HEK293T (cell line): ENCODE data around the gene GPR15.

ENCODE experiments used
- CTCF ChIA-PET: fragments of 350-600 bp; formaldehyde crosslinking; extraction: SDS; loops from one replicate; lab custom pipeline; 2021; ENCODE audit warnings: antibody characterized with exemption, inconsistent platforms; lab: Yijun Ruan, JAX
- POLR2A ChIA-PET: fragments of 350-600 bp; formaldehyde crosslinking; extraction: SDS; loops from one replicate; lab custom pipeline; 2020; ENCODE audit warnings: antibody characterized with exemption, inconsistent platforms; lab: Yijun Ruan, JAX
- DNase-seq: peaks from one replicate; pipeline ENCODE4 v3.0.0; 2012; ENCODE audit warnings: mixed read lengths; ENCODE audit errors: extremely low spot score
- ARNT ChIP-seq: fragments of 450-650 bp; IDR thresholded peaks from 2 replicates; pipeline ENCODE4 v1.6.1; 2017; ENCODE audit warnings: mild to moderate bottlenecking
- BHLHE40 ChIP-seq: fragments of 450-650 bp; IDR thresholded peaks from 2 replicates; pipeline ENCODE4 v1.6.1; 2016; ENCODE audit warnings: mild to moderate bottlenecking, moderate library complexity, borderline replicate concordance
- CTBP1 ChIP-seq: fragments of 450-650 bp; IDR thresholded peaks from 2 replicates; pipeline ENCODE4 v1.6.1; 2016; ENCODE audit warnings: borderline replicate concordance
- ELF4 ChIP-seq: fragments of 450-650 bp; IDR thresholded peaks from 2 replicates; pipeline ENCODE4 v1.6.1; 2017; ENCODE audit warnings: antibody characterized with exemption
- FOXA1 ChIP-seq: fragments of 450-650 bp; IDR thresholded peaks from 2 replicates; pipeline ENCODE4 v1.6.1; 2016; ENCODE audit warnings: mild to moderate bottlenecking
- FOXK2 ChIP-seq: fragments of 450-650 bp; IDR thresholded peaks from 2 replicates; pipeline ENCODE4 v1.6.1; 2016; ENCODE audit warnings: mild to moderate bottlenecking
- FOXM1 ChIP-seq: fragments of 450-650 bp; IDR thresholded peaks from 2 replicates; pipeline ENCODE4 v1.6.1; 2017; ENCODE audit warnings: mild to moderate bottlenecking, borderline replicate concordance
- HDGF ChIP-seq: fragments of 450-650 bp; IDR thresholded peaks from 2 replicates; pipeline ENCODE4 v1.6.1; 2017; ENCODE audit warnings: antibody characterized with exemption, borderline replicate concordance
- L3MBTL2 ChIP-seq: fragments of 450-650 bp; conservative IDR thresholded peaks from 2 replicates; pipeline ENCODE4 v1.6.1; 2016; ENCODE audit warnings: mild to moderate bottlenecking
- LEF1 ChIP-seq: fragments of 450-650 bp; IDR thresholded peaks from 2 replicates; pipeline ENCODE4 v1.6.1; 2017; ENCODE audit warnings: mild to moderate bottlenecking, borderline replicate concordance
- NFRKB ChIP-seq: fragments of 450-650 bp; IDR thresholded peaks from 2 replicates; pipeline ENCODE4 v1.6.1; 2016; ENCODE audit warnings: mild to moderate bottlenecking, moderate library complexity
- SP1 ChIP-seq: fragments of 450-650 bp; IDR thresholded peaks from 2 replicates; pipeline ENCODE4 v1.6.1; 2017
- SUZ12 ChIP-seq: fragments of 450-650 bp; IDR thresholded peaks from 2 replicates; pipeline ENCODE4 v1.6.1; 2016; ENCODE audit warnings: mild to moderate bottlenecking
- TARDBP ChIP-seq: fragments of 450-650 bp; IDR thresholded peaks from 2 replicates; pipeline ENCODE4 v1.6.1; 2016
- ZNF384 ChIP-seq: fragments of 450-650 bp; IDR thresholded peaks from 2 replicates; pipeline ENCODE4 v1.6.1; 2016
- TF ChIP-seq, protein P1 (sequence below): fragments of 450-650 bp; IDR thresholded peaks from 2 replicates; pipeline ENCODE4 v1.6.1; 2016

GPR15 gene

DNA sequence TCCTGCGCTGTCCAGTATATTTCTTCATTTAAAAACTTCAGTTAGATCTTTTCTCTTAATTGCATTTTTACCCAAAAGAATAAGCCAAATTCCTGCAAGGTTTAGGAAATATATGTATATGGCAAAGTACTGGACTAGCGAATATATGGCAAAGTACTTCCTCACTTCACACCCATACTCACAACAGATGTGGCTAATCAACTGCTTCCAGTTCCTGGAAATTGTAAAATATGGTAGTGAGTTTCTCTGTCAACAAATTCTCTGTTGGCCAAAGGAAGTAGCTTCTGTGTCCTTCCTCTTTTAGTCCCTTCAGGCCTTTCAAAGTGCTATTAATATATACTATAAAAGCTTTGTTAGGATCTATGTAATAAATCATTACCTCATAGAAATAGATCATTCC is 22.0 kb downstream of the GPR15 start:
- no peak for DNase-seq
- TF ChIP-seq FOXA1 (no peak), HDGF (no peak), FOXM1 (no peak), NFRKB (no peak), SP1 (no peak), ELF4 (no peak), BHLHE40 (no peak), L3MBTL2 (no peak), TARDBP (no peak), ARNT (no peak)
- TF ChIP-seq, protein P1, sequence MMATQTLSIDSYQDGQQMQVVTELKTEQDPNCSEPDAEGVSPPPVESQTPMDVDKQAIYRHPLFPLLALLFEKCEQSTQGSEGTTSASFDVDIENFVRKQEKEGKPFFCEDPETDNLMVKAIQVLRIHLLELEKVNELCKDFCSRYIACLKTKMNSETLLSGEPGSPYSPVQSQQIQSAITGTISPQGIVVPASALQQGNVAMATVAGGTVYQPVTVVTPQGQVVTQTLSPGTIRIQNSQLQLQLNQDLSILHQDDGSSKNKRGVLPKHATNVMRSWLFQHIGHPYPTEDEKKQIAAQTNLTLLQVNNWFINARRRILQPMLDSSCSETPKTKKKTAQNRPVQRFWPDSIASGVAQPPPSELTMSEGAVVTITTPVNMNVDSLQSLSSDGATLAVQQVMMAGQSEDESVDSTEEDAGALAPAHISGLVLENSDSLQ = no peak
- ChIA-PET CTCF (no interaction called here), POLR2A (interaction anchor here (1.1 kb wide), 1 partner anchor 1739 kb away, joined by 4 read pairs; the partner anchor contains the start of gene EPHA6)

DNA sequence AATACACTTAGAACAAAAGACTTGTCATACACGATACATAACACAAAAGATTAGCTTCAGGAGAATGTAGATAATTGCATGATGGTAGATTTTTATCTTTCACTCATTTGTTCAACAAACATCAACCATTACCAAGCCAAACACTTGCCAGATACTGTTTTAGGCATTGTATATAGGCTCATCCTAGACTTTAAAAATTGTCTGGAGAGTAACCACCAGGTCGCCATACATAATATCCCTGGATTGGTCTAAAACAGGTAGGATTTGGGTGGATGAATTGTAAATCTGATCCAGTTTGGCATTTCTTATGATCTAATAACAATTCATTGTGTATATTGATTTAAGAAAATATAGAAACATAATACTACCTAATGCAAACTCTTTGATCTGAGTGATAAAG is 22.8 kb downstream of the GPR15 start:
- TF ChIP-seq FOXM1 (no peak), ARNT (no peak), FOXK2 (no peak), NFRKB (no peak), SUZ12 (no peak), ZNF384 (no peak), HDGF (no peak)
- TF ChIP-seq, protein P1 = no peak
- ChIA-PET POLR2A (no interaction called here), CTCF (no interaction called here)
- no peak for DNase-seq

DNA sequence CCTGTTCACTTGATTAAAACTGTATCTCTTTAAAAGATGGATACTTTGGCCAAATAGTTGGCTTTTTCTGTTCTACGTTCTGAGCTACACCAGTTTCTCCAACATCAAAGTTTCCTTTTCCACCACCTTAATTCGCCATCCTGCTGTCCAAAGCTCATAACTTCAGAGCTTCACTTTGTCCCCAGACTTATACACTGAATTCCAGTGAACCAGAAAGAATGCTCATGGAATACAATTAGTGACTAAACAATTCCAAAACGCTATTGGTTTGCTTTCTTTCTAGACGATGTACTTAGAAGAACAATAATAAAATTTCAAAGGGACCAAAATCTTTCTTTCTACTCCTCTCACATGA is 23.2 kb downstream of the GPR15 start:
- TF ChIP-seq ARNT (no peak), NFRKB (no peak), FOXK2 (no peak), ZNF384 (no peak), L3MBTL2 (no peak), CTBP1 (no peak), FOXM1 (no peak), HDGF (no peak), SUZ12 (no peak), LEF1 (no peak), SP1 (no peak), TARDBP (no peak), FOXA1 (no peak), ELF4 (no peak), BHLHE40 (no peak)
- TF ChIP-seq, protein P1 = no peak
- no peak for DNase-seq
- CTCF ChIA-PET = no interaction called here
- POLR2A ChIA-PET = no interaction called here

DNA sequence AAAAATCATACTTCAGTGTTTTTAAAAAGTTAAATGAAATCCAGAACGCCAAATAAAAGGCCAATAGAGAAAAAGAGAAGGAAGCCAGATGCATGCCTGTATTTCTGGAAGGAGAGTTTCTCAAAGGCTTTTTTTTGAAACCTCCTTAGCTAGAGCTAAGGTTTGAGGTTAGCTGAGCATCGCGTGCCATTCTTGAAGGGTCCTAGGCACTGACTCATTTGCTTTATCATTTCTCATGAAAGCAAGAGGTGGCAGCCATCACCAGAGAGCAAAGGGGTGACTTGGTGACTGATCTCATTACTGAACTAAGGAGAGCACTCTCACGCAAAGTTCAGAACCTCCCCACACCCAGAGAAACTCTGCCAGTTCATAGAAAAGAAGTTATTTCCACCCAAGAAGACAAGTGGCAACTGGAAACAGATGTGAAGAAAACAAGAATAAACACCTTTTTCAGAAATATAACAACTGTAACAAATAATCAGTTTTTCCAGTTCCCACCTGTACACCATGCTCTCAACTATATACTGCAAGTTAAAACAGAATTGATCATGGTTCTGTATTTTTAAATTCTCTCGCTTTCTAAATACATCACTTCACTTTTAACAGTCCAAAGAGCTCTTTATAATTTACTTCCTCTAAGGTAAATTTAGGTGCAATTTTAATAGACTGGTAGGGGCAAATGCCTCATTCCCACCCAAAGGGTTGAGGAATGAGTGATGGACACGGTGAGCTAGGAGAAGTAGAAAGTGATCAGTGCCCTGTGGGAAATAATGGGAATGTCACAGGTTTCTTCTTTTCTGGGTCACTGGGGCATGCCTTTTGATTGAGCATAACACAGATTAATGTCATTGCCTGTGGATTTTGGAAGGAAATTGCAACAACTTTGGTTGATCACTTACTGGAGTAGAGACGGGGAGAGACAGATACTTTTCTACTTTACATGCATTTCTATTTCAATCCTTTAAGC is 24.7 kb downstream of the GPR15 start:
- POLR2A ChIA-PET = no interaction called here
- DNase-seq = no peak
- TF ChIP-seq FOXA1 (no peak), FOXK2 (no peak), HDGF (no peak), CTBP1 (no peak), LEF1 (no peak), FOXM1 (no peak), BHLHE40 (no peak), ZNF384 (no peak), ELF4 (no peak)
- TF ChIP-seq, protein P1 = no peak
- CTCF ChIA-PET = no interaction called here

DNA sequence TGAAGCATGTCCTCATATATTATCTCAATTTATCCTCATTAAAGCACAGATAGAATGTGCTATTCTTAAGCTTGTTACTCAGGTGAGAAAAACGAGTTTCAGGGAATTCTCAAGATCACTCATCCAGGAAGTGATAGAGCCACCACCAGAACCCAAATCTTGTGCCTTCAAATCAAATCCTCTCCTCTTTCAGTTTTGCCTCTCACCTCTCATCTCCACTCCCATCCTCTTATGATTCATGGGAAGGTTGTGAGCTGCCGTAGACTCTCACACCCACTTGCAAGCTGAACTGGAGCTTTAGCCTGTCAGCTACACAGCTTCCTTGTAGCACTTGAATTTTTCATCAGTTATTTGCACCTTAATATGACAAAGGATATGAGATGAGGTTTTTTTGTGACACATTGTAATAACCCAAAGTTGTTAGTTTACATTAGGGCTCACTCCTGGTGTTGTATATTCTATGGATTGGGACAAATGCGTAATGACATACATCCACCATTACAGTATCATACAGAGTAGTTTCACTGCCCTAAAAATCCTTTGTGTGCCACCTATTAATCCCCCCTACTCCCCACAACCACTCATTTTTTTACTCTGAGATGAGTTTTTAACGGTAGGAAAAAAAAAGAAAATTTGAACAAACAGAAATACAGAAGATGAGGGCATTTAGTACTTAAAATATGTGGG is 25.7 kb downstream of the GPR15 start:
- no peak for DNase-seq
- CTCF ChIA-PET = no interaction called here
- POLR2A ChIA-PET = no interaction called here
- no peak for TF ChIP-seq NFRKB
- TF ChIP-seq CTBP1 = no peak
- TF ChIP-seq LEF1 = no peak
- TF ChIP-seq SUZ12 = no peak
- TF ChIP-seq FOXA1 = no peak
- TF ChIP-seq ELF4 = no peak
- TF ChIP-seq BHLHE40 = no peak
- no peak for TF ChIP-seq FOXK2
- no peak for TF ChIP-seq ARNT
- TF ChIP-seq ZNF384 = no peak
- TF ChIP-seq SP1 = no peak
- TF ChIP-seq L3MBTL2 = no peak
- no peak for TF ChIP-seq FOXM1
- TF ChIP-seq, protein P1 = no peak
- no peak for TF ChIP-seq HDGF
